Measurements from ENCODE around the gene DRD2.

Gene DRD2

DNA sequence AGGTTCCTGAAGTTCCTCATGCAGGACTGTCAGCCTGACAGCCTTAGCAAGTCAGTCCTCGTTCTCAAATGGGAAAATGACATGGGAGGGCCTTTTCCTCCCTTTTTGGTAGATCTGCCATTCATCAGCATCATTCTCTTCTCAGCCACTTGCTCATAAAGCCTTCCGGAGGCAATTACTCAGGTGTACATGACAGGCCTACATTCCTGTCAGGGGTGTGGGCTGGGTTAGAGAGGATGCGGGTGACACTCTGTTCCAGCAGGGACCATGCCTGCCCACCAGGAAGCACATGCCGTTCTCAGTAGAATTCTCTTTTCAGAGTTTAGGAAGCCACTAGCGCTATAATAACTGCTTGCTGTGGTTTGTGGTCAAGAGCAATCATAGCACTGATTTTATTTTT lies 111.8 kb downstream of the DRD2 start:
- no peaks in the 10 kb centered on the region for H4K20me1 ChIP-seq (ENCODE audit: insufficient read depth)
- H3K79me2 ChIP-seq (ENCODE audit: insufficient read depth, low read depth) = no peaks in the 10 kb centered on the region
- H3K27ac ChIP-seq = peak overlapping the region; percentile 46; the same call in 1 of the 2 replicates
- no peaks in the 10 kb centered on the region for H3K36me3 ChIP-seq (ENCODE audit: insufficient read depth)
- H3K9ac ChIP-seq = no peak overlapping the region
- no peak overlapping the region for H3K4me3 ChIP-seq (IDR thresholded peaks at IDR 0.05; ENCODE audit: insufficient read depth, low read depth, low read length)
- TF ChIP-seq, protein P1, sequence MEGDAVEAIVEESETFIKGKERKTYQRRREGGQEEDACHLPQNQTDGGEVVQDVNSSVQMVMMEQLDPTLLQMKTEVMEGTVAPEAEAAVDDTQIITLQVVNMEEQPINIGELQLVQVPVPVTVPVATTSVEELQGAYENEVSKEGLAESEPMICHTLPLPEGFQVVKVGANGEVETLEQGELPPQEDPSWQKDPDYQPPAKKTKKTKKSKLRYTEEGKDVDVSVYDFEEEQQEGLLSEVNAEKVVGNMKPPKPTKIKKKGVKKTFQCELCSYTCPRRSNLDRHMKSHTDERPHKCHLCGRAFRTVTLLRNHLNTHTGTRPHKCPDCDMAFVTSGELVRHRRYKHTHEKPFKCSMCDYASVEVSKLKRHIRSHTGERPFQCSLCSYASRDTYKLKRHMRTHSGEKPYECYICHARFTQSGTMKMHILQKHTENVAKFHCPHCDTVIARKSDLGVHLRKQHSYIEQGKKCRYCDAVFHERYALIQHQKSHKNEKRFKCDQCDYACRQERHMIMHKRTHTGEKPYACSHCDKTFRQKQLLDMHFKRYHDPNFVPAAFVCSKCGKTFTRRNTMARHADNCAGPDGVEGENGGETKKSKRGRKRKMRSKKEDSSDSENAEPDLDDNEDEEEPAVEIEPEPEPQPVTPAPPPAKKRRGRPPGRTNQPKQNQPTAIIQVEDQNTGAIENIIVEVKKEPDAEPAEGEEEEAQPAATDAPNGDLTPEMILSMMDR (conservative IDR thresholded peaks at IDR 0.05; ENCODE audit: low read depth, low read length) = no peak
- peaks cover 42% of the 10 kb centered on the region for H3K4me1 ChIP-seq (ENCODE audit: low read depth, poor library complexity, severe bottlenecking)
- no peaks in the 10 kb centered on the region for H3K27me3 ChIP-seq (ENCODE audit: insufficient read depth, low read depth)
- no peak overlapping the region for H2AFZ ChIP-seq (ENCODE audit: low read depth)
- peak overlapping the region; percentile 78 for H3K4me2 ChIP-seq

Data from KMS-11 (cell line).